Esophagus squamous epithelium (tissue), 4 donors: ENCODE measurements around the gene ECHS1.

Source experiments
- POLR2A ChIP-seq, 4 donors: fragments of 450-650 bp; IDR thresholded peaks; one replicate each; pipeline ENCODE4 v1.6.1; 2017; ENCODE audit warnings: antibody characterized with exemption in 4 of 4, mild to moderate bottlenecking in 4 of 4, moderate library complexity in 3 of 4
- TF ChIP-seq, protein P1 (sequence below), 6 experiments: fragments of 450-650 bp in 4 of 6; fragments of 200-600 bp in 2 of 6; sonication (generic) in 2 of 6; IDR thresholded peaks; one replicate each; pipeline ENCODE4 v1.5.1; 2016 to 2019; ENCODE audit warnings: antibody characterized with exemption in 6 of 6, mild to moderate bottlenecking in 4 of 6, moderate library complexity in 4 of 6

DNA sequence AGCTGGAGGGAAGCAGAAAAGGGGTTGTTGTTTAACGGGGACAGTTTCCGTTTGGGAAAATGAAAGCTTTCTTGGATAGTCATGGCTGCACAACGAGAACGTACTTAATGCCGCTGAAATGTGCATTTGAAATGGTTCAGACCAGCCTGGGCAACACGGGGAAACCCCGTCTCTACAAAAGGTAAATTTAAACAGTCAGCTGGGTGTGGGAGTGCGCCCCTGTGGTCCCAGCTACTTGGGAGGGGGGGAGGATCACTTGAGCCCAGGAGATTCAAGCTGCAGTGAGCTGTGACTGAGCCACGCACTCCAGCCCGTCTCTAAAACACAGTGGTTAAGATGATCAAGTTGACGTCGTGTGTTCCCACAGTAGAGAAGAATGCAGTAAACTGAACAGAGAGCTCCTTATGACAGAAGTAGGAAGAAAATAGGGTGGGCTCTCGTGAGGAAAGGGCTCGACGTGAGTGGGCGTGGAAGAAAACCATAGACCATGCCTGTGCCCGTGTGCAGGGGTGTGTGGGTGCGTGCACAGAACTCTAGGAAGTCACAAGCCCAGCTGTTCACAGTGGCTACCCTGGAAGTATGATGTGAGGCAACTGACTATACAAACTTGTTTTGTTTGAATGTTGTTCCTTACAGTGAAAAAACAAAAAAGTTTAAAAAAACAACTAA, 11.2 kb downstream of the ECHS1 start:
- TF ChIP-seq, protein P1, sequence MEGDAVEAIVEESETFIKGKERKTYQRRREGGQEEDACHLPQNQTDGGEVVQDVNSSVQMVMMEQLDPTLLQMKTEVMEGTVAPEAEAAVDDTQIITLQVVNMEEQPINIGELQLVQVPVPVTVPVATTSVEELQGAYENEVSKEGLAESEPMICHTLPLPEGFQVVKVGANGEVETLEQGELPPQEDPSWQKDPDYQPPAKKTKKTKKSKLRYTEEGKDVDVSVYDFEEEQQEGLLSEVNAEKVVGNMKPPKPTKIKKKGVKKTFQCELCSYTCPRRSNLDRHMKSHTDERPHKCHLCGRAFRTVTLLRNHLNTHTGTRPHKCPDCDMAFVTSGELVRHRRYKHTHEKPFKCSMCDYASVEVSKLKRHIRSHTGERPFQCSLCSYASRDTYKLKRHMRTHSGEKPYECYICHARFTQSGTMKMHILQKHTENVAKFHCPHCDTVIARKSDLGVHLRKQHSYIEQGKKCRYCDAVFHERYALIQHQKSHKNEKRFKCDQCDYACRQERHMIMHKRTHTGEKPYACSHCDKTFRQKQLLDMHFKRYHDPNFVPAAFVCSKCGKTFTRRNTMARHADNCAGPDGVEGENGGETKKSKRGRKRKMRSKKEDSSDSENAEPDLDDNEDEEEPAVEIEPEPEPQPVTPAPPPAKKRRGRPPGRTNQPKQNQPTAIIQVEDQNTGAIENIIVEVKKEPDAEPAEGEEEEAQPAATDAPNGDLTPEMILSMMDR (IDR thresholded peaks at IDR 0.05) = no peak
- TF ChIP-seq POLR2A (IDR thresholded peaks at IDR 0.05) = no peak
